Bone marrow (tissue), 2 donors: Measurements from ENCODE around the gene PRKAR1A.
"Not testable (repeated sequence)": the region's sequence is repeated elsewhere in the genome, so short reads cannot be mapped to it uniquely, and the experiment has no call there.

ENCODE experiments used
- DNase-seq, 2 donors: peaks; one replicate each; lab custom pipeline; 2025; lab: John Stamatoyannopoulos, UW

The PRKAR1A gene

DNA sequence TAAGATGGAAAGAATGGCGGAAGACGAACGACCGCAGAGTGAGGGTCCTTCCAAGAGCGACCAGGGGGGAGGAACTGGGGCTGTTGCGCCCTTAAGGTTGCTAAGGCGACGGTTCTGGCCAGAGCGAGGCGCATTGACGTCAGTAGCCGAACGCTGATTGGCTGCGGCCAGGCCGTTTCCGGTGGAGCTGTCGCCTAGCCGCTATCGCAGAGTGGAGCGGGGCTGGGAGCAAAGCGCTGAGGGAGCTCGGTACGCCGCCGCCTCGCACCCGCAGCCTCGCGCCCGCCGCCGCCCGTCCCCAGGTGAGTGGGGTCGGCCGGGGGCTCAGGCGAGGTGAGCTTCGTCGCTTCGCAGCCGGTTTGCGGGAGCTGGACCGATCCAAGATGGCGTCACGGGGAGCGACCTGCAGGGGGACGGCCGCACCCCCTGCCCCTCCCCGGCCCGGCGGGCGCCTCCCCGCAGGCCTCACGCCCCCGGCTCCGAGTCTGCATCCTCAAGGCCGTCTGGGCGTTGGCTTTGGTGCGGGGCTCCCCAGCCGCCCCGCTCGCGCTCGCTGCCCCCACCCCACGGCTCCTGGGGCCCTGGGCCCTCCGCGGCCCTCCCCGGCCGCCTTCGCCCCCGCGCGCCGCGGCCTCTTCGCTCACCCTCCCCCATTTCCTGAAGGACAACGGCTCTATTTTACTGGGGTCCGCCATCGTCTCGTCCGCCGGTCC lies at the start of gene PRKAR1A:
TSS of gene PRKAR1A (plus strand) at position 184 of the 713 bp plus-strand sequence. CDS start 2,970 bp downstream, outside the sequence.
- peak; percentile 37 to 96 for DNase-seq

DNA sequence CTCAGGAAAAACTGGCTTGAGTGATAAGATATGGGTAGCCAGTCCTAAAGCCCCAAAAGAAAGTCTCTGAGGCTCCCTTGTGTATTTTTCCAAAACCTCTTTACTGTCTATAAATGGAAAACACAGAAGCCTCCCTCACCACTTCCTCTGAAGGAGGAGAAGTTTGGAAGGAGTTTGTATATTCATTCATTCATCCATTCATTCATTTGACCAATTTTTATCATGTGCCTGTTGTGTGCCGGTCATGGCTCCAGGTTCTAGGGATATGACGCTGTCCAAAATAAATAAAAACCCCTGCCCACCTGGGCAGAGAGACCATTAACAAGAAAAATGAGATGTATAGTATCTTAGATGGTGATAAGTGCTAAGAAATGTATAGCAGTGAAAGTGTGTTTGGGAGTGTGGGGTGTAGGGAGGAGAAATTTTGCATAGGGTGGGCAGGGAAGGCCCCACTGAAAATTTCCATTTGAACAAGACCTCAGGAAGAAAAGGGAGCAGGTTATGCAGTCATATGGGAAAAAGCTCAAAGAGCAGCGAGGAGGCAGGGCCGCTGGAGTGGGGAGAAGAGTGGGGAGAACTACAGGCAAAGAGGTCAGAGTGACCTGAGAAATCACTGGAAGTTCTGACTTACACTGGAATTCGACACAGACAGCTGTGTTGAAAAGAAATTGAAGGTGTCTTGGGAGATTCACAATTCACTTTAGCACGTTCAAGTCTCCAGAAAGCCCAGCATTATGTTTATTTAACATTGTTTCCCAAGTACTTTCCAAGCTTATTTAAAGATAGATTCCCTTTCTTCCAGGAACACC lies 48.8 kb upstream of the PRKAR1A start:
- no peak for DNase-seq

DNA sequence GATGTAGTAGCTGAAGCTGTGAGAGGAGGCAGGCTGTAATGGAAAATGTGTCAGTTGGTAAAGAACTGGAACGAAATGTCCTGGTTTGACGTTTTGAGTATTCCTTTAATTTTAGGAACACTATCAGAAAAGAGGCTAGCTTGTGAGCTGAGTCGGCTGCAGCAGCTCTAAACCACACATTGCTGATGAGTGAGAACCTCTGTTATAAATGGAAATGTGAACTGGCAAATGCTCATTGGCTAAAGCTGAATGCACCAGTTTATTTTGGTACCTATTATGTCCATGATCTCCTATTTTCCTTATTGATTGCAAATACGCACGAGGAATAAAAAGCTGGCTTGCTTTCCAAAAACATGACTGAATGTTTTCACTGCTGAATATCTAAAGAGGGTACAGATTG lies 43.9 kb upstream of the PRKAR1A start:
- no peak for DNase-seq

DNA sequence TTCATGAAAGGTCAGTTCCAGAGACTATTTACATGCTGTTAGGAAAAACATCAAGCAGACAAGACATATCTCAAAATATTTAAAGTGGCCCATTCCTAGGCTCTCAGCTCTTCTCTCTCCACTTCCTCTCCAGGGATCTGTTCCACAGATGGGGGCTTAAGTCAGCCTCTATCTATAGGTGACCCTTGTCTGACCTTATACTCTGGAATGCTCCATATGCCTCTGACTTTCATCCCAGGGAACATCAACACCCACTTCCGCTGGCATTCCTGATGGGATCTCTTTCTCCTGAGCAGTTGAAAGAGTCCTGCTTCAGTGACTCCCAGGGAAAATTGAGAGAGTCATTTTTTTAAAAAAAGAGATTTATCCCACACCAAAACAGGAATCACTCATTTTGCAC lies 43.4 kb upstream of the PRKAR1A start:
- DNase-seq: no peak

DNA sequence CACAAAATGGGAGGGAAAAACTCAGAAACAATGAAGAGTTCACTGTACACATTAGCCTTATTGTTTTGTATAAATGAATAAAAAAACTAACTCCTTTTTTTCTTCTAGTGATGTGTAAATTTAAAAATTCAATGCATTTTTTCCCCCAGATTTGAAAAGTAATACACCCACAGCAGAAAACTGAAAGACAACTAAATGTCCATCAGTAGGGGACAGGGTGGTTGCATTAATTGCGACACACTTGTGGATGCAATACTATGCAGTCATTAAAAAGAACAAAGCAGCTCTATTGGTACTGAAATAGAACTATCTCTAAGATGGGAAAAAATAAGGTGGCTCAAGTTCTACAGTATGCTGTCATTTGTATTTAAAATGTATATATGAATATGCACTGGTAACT lies 41.3 kb upstream of the PRKAR1A start:
- no peak for DNase-seq

DNA sequence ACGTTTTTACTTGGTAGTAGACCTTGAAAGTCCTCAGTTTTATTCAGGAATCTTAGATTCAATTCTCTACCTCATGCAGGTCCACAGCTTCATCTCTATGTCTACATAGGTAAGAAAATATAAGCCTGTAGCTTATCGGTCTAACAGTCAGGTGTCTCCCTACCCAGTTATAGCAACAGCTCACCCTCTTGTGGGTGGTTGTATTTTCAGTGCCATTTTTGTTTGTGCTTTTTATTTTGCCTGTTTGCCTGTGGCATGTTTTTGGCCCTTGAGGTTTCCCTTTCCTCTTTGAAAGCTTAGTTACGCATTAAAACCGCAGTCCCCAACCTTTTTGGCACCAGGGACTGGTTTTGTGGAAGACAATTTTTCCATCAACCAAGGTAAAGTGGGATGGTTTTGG lies 31.3 kb upstream of the PRKAR1A start:
- DNase-seq: no peak

DNA sequence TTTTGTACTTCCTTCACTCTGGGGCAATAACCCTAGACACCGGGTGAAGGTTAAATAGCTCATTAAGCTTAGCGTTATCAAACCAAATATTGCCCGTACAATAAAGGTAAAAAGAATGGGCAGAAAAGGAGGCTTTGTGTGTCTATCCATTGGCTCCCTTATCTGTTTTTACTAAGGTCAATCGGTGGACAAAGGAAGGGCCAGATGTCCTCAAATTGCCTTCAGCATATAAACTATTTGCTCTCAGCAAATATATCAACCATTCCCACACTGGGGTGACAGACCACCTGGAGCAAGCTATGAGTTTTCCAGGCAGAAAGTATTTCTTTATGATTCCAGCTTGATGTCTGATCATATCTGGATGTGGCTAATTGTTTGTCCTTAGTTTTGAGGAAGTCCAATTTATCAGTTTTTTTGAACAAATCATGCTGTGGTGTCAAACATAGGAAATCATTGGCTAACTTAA lies 29.6 kb upstream of the PRKAR1A start:
- DNase-seq: no peak

DNA sequence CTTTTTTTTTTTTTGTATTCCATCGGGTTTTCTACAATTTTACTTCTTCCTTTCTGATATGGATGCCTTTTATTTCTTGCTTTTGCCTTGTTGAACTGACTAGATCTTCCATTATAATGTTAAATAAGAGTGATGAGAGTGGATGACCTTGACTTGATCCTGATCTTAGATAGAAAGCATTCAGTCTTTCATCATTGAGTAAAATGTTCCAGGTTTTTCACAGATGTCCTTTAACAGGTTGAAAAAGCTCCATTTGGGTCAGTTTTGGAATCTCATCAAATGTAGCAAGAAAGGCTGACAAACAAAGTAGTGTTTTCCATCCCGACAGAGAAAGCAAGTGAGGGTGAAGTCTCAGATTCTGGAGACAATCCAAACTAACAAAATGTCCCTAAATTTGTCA lies 27.8 kb upstream of the PRKAR1A start:
- no peak for DNase-seq

DNA sequence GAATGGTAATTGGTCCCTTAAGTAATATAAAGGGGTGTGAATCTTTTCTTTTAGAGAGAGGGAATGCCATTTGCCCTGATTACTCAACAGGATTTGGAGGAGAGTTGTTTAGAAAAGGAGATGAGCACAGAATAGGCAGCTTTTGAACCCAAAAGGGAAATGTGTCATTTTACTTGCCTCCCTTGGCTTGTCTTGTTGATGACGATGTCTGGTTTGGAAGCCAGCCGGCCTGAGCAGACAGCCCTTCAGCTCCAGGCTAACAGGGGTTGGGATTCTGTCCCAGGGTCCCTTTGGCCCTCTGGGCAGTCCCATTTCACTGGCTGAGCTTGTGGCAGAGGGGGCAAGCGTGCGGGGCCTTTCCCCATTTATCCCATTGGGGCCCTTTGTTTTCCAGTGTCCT lies 22.3 kb upstream of the PRKAR1A start:
- no peak for DNase-seq

DNA sequence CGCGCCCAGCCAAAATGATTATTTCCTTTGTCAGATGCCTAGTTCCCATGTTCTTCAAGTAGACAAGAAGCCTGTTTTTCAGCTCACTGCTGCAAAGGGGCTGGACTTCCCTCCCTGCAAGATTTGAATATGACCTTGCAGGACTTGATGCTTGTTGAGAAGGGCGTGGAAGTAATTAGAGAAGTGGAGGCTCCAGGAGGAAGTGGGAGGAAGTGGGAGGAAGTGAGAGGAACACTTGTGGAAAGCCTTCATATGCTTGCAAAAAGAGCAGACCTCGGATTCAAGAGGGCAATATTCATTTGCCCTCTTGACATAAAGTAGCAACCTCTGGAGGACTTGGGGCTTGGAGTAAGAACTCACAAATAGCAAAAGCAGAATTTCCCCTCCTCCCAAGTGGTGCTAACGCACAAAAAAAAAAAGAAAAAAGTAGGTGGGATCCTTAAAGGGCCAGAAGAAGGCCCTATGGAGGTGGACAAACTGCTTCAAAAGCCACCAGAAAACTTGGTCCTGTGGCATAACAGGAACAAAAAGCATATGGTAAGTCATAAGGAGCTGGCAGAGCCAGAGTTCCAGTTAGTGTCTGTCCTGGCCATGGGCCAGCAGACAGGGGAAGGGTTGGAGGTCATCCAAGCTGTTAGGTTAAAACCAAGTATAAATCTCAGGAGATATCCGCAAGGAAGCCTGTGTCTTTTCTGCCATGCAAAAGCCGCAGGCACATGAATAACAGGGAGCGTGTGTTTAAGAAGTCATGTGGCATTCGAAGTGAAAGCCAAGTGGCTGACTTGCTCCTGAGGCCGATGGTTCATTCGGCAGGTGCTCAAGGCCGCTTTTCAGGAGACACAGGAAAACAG lies 20.6 kb upstream of the PRKAR1A start:
- no peak for DNase-seq

DNA sequence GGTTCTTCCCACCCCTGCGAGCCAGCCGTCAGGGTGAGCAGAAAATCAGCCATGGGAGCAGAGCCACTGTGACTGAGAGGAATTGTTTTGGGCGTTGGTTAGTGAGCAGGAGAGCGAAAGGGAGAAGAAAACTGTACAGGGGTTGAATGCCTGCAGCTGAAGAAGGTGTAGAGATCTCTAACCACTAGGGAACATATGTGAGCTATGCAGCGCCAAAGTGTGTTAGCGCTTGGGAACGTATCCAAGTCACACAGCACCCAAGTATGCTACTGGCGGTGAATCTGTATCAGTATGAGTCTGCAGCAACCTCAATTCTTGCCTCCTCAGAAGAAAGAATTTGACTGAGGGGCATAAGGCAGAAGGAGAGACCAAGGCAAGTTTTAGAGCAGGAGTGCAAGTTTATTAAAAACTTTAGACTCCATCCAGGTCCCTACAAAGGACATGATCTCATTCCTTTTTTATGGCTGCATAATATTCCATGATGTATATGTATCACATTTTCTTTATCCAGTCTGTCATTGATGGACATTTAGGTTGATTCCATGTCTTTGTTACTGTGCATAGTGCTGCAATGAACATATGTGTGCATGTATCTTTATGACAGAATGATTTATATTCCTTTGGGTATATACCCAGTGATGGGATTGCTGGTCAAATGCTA lies 19.7 kb upstream of the PRKAR1A start:
- DNase-seq: not testable (repeated sequence)

DNA sequence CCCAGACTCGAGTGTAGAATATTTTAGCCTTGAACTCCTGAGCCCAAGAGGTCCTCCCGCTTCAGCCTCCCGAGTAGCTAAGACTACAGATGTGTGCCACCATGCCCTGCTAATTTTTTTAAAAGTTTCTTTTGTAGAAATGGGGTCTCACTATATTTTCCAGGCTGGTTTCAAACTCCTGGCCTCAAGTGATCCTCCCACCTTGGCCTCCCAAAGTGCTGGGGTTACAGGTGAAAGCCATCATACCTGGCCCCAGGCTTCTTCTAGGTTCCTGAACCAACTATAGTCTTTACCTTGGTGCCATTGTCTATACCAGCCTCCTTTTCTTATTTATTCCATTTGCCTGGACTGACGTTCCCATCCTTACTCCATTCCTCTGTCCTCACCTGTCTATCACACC lies 17.1 kb upstream of the PRKAR1A start:
- DNase-seq: no peak

DNA sequence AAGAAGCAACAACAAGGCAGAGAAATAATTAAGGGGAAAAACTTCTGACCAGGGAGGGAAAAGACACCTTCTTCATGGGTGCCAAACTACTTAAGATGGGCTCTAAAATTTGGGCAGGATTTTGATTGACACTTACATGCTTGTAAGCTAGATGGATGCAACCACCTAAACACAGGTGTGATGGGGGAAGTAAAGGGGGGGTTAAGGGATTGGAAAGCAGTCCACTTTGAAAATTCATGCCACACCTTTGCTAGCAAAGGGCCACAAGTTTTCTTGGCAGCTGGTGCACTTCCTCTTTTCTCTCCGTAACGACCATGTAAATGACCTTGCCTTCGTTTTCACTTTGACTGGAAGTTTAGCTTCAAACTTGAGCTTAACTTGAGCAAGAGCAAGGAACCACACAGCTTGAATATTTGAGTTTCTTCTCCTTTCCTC lies 14.3 kb upstream of the PRKAR1A start:
- peak in 1 of 2 donors; percentile 77 for DNase-seq

DNA sequence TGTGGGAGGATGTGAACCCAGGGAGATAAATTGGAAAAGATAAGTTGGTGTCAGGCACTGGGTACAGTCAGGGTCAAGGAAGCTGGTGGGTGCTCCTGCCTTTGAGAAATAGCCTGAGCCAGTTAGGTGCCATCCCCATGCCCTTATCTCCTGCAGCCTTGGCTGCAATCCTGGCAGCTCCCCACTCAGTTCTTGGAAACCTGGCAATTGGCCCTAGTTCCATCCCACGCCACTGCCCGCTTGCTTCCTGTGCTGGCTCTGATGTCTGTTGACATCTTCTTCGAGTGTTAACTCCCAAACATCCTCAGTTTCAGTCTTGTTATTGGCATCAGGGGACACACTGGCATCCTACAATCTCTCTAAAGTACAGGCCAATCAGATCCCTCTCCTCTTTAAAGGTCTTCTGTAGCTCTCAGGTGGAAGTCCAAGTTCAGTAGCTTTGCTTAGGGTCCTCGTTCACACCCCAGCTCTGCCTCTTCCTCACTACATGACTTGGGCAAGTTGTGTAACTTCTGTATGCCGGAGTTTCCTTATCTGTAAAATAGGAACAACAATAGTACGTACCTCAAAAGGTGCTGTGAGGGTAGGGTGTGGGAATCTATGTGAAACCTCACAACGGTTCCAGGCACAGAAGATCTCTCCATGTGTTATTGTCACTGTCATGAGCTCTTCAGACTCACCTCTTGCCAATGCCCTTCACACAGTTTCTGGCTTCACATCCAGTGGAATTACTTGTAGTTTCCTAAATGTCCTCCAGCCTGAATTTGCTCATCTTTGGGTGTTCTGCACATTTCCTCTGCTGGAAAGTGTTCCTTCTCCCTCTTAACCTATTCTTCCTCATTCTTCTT lies 13.5 kb upstream of the PRKAR1A start:
- no peak for DNase-seq

DNA sequence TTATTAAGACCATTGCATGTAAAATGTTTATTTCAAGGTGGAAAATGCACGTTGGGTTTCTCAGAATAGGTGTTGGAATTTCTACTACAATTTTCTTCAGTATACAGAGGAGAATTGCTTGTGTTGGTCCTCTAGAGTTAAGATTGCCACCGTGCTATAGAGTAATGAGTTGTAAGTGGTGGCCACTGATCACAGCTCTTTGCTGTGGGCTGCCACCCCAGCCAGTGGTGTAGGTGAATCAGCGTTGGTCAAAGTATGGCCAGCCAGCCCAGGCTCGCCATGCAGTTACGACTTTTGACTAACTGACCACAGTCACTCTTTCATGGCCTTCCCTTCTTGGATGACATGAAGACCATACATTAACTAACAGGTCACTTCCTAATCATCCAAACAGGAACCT lies 12.6 kb upstream of the PRKAR1A start:
- DNase-seq: no peak

DNA sequence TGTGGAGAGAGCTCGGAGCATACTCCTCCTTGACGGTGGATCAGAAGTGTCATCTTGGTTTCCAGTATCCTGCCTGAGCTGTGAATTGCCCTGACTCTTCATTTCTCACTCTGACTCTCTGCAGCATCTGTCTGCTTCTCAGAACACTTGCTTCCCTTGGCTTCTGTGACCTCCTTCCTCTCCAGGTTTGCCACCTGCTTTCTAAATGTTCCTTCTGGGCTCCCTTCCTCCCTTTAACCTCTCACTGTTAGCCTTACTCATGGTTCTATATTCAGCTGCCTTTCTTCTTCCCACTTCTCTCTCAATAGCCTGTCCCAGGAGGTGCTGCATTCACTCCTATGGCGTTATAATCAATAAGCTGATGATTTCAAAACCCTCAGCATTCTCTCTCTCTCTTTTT lies 11.2 kb upstream of the PRKAR1A start:
- DNase-seq: no peak

DNA sequence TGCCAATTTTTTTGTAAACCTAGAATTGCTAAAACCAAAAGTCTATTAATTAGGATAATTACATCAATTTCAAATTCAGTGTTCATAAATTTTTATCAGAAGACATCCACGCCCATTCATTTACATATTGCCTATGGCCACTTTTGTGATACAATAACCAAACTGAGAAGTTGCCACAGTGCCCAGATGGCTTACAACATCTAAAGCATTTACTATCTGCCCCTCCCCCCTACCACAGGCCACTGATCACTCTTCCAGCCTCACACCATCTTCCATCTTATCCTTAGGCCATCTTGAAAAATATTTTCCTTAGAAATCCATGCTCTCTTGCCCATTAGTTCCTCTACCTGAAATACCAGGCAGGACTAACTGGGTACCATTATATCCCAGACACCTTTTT lies 6.3 kb upstream of the PRKAR1A start:
- no peak for DNase-seq

DNA sequence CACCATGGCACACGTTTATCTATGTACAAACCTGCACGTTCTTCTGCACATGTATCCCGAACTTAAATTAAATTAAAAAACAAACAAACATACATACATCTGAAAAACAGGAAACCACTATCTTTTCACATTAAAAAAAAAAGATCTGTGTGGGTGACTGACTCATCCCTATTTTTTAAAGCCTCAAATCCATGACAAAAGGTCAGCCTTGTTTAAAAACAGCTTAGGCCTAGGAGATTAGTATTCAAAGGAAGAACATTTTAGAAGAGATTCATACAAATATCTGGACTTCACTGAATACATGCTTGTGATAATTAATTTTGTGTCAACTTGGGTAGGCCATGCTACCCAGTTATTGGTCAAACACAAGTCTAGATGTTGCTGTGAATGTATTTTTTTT lies 4.7 kb upstream of the PRKAR1A start:
- DNase-seq: no peak

DNA sequence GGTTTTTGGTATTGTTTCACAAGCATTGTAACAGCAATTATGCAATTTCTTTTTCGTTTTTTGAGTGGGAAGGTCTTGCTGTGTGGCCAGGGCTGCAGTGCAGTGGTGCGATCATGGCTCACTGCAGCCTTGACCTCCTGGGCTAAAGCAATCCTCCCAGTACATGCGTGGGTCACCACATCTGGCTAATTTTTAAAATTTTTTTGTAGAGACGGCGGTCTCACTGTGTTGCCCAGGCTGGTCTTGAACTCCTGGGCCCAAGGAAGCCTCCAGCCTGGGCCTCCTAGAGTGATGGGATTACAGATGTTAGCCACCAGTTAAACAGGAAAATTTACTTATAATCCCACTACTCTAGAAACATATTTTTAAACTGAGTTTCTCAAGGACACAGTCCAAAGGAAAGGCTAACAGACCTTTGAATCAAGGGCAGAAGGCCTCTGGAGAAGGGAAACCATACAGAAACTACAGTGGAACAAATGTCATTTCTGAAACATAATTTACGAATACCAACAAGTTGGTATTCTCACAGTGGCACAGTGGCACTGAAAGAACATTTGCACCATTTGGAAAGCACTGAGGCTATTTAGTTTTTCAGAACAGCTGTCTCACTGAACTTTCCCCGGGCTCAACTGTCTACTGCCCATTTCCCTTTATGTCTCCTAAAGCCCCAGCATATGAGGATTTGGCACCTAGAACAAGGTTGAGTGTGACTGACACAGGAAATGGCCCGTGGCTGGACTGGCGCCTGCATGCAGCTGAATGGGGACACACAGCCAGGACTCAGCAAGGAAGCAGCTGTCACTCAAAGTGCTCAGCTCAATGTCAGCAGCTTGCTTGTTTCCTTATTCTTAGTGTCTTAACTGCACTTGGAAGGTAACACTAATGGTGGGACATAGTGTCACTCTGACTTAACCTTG lies 2.8 kb upstream of the PRKAR1A start:
- peak in 1 of 2 donors; percentile 12 for DNase-seq

DNA sequence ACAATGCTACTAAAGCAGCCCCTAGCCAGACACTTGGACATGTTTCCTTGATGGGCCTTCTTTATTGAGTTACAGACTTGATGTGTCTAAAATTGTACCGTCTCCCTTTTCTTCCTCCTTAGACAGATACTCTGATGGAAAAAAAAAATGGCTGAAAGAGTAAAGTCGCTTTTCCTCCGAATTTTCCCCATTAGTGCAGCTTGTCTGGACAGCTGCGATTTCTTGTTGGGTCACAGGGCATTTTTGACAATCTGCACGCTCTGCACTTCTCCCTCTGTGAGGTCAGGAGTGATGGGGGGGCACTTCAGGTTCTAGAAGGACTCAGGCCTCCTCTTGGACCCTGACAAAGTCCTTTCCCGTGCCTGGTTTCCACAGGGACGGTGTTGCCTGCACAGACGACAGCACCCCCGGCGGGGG lies 968 bp upstream of the PRKAR1A start:
- no peak for DNase-seq
